ENCODE measurements around the gene GADL1. TPM values are rescaled to one million over a fixed set of nuclear protein-coding genes. Genes with fewer than 3 reads are reported as not detected.

The GADL1 gene
- total RNA-seq, 4 donors from 2014 or later = 1.1 TPM; not detected in 3

DNA sequence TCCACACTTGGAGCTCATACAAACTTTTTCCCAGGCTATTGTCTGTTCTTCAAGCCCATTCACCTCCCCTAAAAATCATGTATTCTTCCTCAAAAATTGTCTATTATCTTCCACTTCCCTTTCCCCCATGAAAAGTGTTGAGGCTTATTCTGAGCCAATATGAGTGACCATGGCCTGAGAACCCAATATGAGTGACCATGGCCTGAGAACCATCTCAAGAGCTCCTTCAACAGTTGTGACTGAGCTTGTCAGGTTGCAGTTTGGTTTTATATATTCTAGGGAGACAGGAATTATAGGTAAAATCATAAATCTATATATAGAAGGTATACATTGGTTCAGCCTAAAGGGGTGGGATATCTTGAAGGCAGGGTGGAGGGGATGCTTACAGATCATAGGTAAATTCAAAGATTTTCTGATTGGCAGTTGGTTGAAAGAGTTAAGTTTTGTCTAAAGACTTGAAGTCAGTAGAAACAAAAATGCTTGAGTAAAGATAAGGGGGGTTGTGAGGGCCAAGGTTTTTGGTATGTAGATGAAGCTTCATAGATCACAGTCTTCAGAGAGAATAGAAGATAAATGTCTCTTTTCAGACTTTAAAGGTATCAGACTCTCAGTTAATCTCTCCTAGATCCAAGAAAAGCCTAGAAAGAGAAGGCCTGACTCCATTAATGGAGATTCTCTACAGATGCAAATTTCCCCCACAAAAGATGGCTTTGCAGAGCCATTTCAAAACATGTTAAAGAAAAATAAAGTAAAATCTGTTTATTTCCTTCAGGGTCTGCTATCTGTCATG lies 192.2 kb downstream of the GADL1 start:
- DNase-seq = no peak
- Histone ChIP-seq H3K4me3 (no peak overlapping the region), H3K4me1 (no peaks in the 10 kb centered on the region), H3K9me3 (no peaks in the 10 kb centered on the region), H3K36me3 (no peaks in the 10 kb centered on the region), H3K27ac (no peak overlapping the region), H3K27me3 (no peaks in the 10 kb centered on the region)
- intact Hi-C loops (cut with DNase I; ENCODE audit: low total_unique reads) = no loop called here
- TF ChIP-seq, protein P1, sequence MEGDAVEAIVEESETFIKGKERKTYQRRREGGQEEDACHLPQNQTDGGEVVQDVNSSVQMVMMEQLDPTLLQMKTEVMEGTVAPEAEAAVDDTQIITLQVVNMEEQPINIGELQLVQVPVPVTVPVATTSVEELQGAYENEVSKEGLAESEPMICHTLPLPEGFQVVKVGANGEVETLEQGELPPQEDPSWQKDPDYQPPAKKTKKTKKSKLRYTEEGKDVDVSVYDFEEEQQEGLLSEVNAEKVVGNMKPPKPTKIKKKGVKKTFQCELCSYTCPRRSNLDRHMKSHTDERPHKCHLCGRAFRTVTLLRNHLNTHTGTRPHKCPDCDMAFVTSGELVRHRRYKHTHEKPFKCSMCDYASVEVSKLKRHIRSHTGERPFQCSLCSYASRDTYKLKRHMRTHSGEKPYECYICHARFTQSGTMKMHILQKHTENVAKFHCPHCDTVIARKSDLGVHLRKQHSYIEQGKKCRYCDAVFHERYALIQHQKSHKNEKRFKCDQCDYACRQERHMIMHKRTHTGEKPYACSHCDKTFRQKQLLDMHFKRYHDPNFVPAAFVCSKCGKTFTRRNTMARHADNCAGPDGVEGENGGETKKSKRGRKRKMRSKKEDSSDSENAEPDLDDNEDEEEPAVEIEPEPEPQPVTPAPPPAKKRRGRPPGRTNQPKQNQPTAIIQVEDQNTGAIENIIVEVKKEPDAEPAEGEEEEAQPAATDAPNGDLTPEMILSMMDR (IDR thresholded peaks at IDR 0.05) = no peak
- TF ChIP-seq POLR2A (IDR thresholded peaks at IDR 0.05) = no peak

GRCh38 chr3:30700702-30701321 lies 193.6 kb downstream of the GADL1 start:
- Histone ChIP-seq H3K36me3 (no peaks in the 10 kb centered on the region), H3K4me1 (no peaks in the 10 kb centered on the region), H3K27ac (no peak overlapping the region), H3K9me3 (no peaks in the 10 kb centered on the region), H3K27me3 (no peaks in the 10 kb centered on the region), H3K4me3 (no peak overlapping the region)
- TF ChIP-seq POLR2A (IDR thresholded peaks at IDR 0.05) = no peak
- TF ChIP-seq, protein P1 (IDR thresholded peaks at IDR 0.05) = no peak
- intact Hi-C loops (cut with DNase I; ENCODE audit: low total_unique reads) = no loop called here
- DNase-seq = no peak

- TF ChIP-seq POLR2A (IDR thresholded peaks at IDR 0.05) = no peak
- TF ChIP-seq, protein P1 (IDR thresholded peaks at IDR 0.05) = no peak
- H3K9me3 ChIP-seq = no peaks in the 10 kb centered on the region
- H3K4me1 ChIP-seq = no peaks in the 10 kb centered on the region
- H3K27ac ChIP-seq = no peak overlapping the region
- no peaks in the 10 kb centered on the region for H3K36me3 ChIP-seq
- intact Hi-C loops (cut with DNase I; ENCODE audit: low total_unique reads) = loop anchor here (10.0 kb wide), 1 partner anchor 585 kb away; no protein-coding TSS in a partner anchor
- no peak overlapping the region for H3K4me3 ChIP-seq
- DNase-seq = no peak
- no peaks in the 10 kb centered on the region for H3K27me3 ChIP-seq
Measured at GRCh38 chr3:30699927-30700326, 194.5 kb downstream of the GADL1 start.

DNA sequence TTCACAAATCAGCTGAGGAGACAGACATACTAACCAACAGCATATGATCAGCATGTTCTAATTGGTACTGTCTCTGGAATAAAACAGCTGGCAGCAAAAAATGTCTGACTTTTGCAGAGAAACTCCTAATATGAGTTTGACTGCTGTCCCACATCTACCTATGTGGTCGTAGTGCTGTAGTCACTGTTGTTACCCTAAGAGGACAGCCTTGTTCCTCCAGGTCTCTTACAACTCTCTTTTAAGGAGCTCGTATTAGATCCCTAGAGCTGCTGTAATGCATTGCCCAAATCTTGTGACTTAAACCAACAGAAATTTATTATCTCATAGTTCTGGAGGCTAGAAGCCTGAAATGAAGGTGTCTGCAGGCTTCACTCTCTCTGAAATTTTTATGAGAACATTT lies 195.9 kb downstream of the GADL1 start:
- H3K27ac ChIP-seq = no peak overlapping the region
- no peaks in the 10 kb centered on the region for H3K27me3 ChIP-seq
- no peak overlapping the region for H3K4me3 ChIP-seq
- H3K4me1 ChIP-seq = no peaks in the 10 kb centered on the region
- H3K36me3 ChIP-seq = no peaks in the 10 kb centered on the region
- no peaks in the 10 kb centered on the region for H3K9me3 ChIP-seq
- DNase-seq = no peak
- TF ChIP-seq POLR2A (IDR thresholded peaks at IDR 0.05) = no peak
- TF ChIP-seq, protein P1 (IDR thresholded peaks at IDR 0.05) = no peak
- intact Hi-C loops (cut with DNase I; ENCODE audit: low total_unique reads) = loop anchor here (10.0 kb wide), 1 partner anchor 584 kb away; no protein-coding TSS in a partner anchor

DNA sequence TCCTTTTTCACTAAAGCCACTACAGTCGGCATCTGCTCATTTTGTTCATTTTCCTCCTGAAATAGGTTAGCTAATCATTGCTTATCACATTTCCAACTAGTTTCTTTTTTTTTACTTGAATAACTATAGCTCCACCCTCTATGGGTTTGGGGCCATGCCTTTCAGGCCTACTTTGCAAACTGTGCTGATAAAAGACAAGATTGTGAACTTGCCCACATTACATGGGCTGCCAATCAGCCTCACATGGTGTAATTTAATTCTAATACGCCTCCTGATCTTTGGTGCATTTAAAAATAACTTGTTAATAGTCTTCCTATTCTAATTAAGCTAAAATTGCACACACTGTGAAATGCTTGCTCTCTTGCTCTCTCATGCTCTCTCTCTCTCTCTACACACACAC lies 197.6 kb downstream of the GADL1 start:
- Histone ChIP-seq H3K4me3 (no peak overlapping the region), H3K27me3 (no peaks in the 10 kb centered on the region), H3K36me3 (no peaks in the 10 kb centered on the region), H3K27ac (no peak overlapping the region), H3K9me3 (no peaks in the 10 kb centered on the region), H3K4me1 (no peaks in the 10 kb centered on the region)
- intact Hi-C loops (cut with DNase I; ENCODE audit: low total_unique reads) = loop anchor here (10.0 kb wide), 1 partner anchor 582 kb away; no protein-coding TSS in a partner anchor
- DNase-seq = no peak
- TF ChIP-seq, protein P1 (IDR thresholded peaks at IDR 0.05) = no peak
- TF ChIP-seq POLR2A (IDR thresholded peaks at IDR 0.05) = no peak
